Liver (tissue), 3 donors: ENCODE results near the gene NFKB2.

Source experiments
- CTCF ChIP-seq: fragments of 150-350 bp; IDR thresholded peaks from 2 replicates; pipeline ENCODE4 v1.5.1; 2017; ENCODE audit warnings: improper control_type of control experiment, low read depth, low read length; ENCODE audit not compliant: missing input control
- SP1 ChIP-seq: IDR thresholded peaks from 2 replicates; pipeline ENCODE4 v1.6.1; 2018; ENCODE audit warnings: antibody characterized with exemption, mild to moderate bottlenecking
- YY1 ChIP-seq: IDR thresholded peaks from 2 replicates; pipeline ENCODE4 v1.6.1; 2016; ENCODE audit warnings: antibody characterized with exemption, mild to moderate bottlenecking
- ZBTB33 ChIP-seq: IDR thresholded peaks from 2 replicates; pipeline ENCODE4 v1.6.1; 2016; ENCODE audit warnings: antibody characterized with exemption
- donor health status: healthy.
- donor health status: healthy.

GRCh38 chr10:102400598-102401341 is 5.3 kb downstream of the NFKB2 start:
- TF ChIP-seq ZBTB33 (no peak), CTCF (no peak), SP1 (no peak), YY1 (no peak)
